Measurements from ENCODE around the gene STRIT1.
A peak's percentile ranks its signal among the peaks of the same experiment; 100 is the strongest.
"Not testable (repeated sequence)": the region's sequence is repeated elsewhere in the genome, so short reads cannot be mapped to it uniquely, and the experiment has no call there.

Gene STRIT1

GRCh38 chr3:155262855-155263254, 30.6 kb downstream of the STRIT1 start:
- not testable (repeated sequence) for DNase-seq

- DNase-seq, result no peak
Measured at GRCh38 chr3:155262295-155262694, 31.2 kb downstream of the STRIT1 start.

GRCh38 chr3:155254445-155254844, 39.0 kb downstream of the STRIT1 start:
- DNase-seq, result peak; percentile 87

GRCh38 chr3:155252535-155252934, 40.9 kb downstream of the STRIT1 start:
- DNase-seq, result no peak

GRCh38 chr3:155252021-155252420, 41.5 kb downstream of the STRIT1 start:
- DNase-seq, result no peak

GRCh38 chr3:155248531-155249187, 44.8 kb downstream of the STRIT1 start:
- DNase-seq, result no peak

GRCh38 chr3:155244699-155245098, 48.8 kb downstream of the STRIT1 start:
- DNase-seq, result no peak

GRCh38 chr3:155244216-155244615, 49.3 kb downstream of the STRIT1 start:
- DNase-seq, result no peak

GRCh38 chr3:155243512-155243921, 50.0 kb downstream of the STRIT1 start:
- DNase-seq, result no peak

GRCh38 chr3:155242342-155242741, 51.1 kb downstream of the STRIT1 start:
- DNase-seq, result peak; percentile 7

GRCh38 chr3:155241579-155241978, 51.9 kb downstream of the STRIT1 start:
- no peak for DNase-seq
